Measurements from ENCODE around the gene IQCN.

The IQCN gene

DNA sequence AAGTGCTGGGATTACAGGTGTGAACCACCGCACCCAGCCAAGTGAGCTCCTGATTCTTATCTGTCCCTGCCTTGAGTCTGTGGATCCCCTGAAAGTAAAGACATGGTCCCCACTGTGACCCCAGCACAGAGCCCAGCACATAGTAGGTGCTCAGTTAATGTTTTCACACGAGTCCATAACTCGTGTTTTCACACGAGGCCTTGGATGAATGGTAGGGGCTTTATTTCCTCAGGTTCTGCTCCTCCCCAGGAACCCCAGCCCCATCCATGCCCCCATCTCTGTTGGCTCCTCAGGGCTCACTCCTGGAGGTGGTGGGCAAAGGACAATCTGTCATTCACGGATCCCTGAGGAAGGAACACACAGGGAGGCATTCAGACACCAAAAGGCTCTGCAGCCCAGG, 24.4 kb downstream of the IQCN start:
- Histone ChIP-seq H2AFZ (ENCODE audit: low read length) (no peak overlapping the region), H3K18ac (ENCODE audit: low read length) (no peak overlapping the region), H3K4me1 (ENCODE audit: control insufficient read depth in 2 of 2, insufficient read depth in 1 of 2, low read depth in 1 of 2, low read length in 2 of 2) (no peaks in the 10 kb centered on the region), H4K91ac (ENCODE audit: low read depth, low read length, poor library complexity) (no peak overlapping the region), H3K27ac (replicated peaks; ENCODE audit: low read length) (no peak overlapping the region), H2BK120ac (ENCODE audit: low read depth, low read length) (no peak overlapping the region), H3K4me2 (ENCODE audit: insufficient read depth, low read length, poor library complexity, severe bottlenecking) (no peak overlapping the region), H2BK5ac (ENCODE audit: low read length) (no peak overlapping the region), H3K9ac (ENCODE audit: low read depth, low read length, poor library complexity) (no peak overlapping the region), H3K27me3 (ENCODE audit: control insufficient read depth in 3 of 3, insufficient read depth in 3 of 3, low read depth in 1 of 3, low read length in 3 of 3) (peaks cover 0 to 11% (median 10%) of the 10 kb centered on the region in 3 experiments), H3K36me3 (replicated peaks in 1 of 2; ENCODE audit: control insufficient read depth in 2 of 2, insufficient read depth in 2 of 2, low read length in 2 of 2) (no peaks in the 10 kb centered on the region), H2BK12ac (ENCODE audit: low read length) (no peak overlapping the region), H3K4ac (ENCODE audit: low read length) (no peak overlapping the region), H2AK5ac (ENCODE audit: low read depth, low read length) (no peak overlapping the region), H2BK15ac (ENCODE audit: low read length) (no peak overlapping the region), H3K79me1 (ENCODE audit: low read depth, low read length) (no peaks in the 10 kb centered on the region), H3K14ac (ENCODE audit: low read length) (no peak overlapping the region), H3K4me3 (ENCODE audit: low read length in 2 of 2) (peak overlapping the region in 1 of 2 donors; percentile 46), H4K8ac (ENCODE audit: low read depth, low read length) (no peak overlapping the region), H3K9me3 (replicated peaks in 1 of 2; ENCODE audit: control insufficient read depth in 2 of 2, insufficient read depth in 1 of 2, low read depth in 1 of 2, low read length in 2 of 2) (no peaks in the 10 kb centered on the region), H3K23ac (ENCODE audit: low read depth, low read length, poor library complexity) (no peak overlapping the region)
- DNase-seq (ENCODE audit: low spot score), result no peak
- no CpG with 5 or more reads among the region's 5 CpGs for WGBS, 2 donors (ENCODE audit: extremely low coverage in 2 of 2, insufficient read length in 2 of 2, insufficient replicate concordance in 1 of 2)

- Histone ChIP-seq H3K36me3 (replicated peaks in 1 of 2; ENCODE audit: control insufficient read depth in 2 of 2, insufficient read depth in 2 of 2, low read length in 2 of 2) (no peaks in the 10 kb centered on the region), H3K79me1 (ENCODE audit: low read depth, low read length) (no peaks in the 10 kb centered on the region), H3K18ac (ENCODE audit: low read length) (no peak overlapping the region), H3K27ac (replicated peaks; ENCODE audit: low read length) (no peak overlapping the region), H3K27me3 (ENCODE audit: control insufficient read depth in 3 of 3, insufficient read depth in 3 of 3, low read depth in 1 of 3, low read length in 3 of 3) (peaks cover 0 to 12% (median 2%) of the 10 kb centered on the region in 3 experiments), H4K8ac (ENCODE audit: low read depth, low read length) (no peak overlapping the region), H2BK5ac (ENCODE audit: low read length) (no peak overlapping the region), H3K4me1 (ENCODE audit: control insufficient read depth in 2 of 2, insufficient read depth in 1 of 2, low read depth in 1 of 2, low read length in 2 of 2) (no peaks in the 10 kb centered on the region), H2BK15ac (ENCODE audit: low read length) (no peak overlapping the region), H2BK12ac (ENCODE audit: low read length) (no peak overlapping the region), H2BK120ac (ENCODE audit: low read depth, low read length) (no peak overlapping the region), H2AFZ (ENCODE audit: low read length) (no peak overlapping the region), H3K4ac (ENCODE audit: low read length) (no peak overlapping the region), H3K4me2 (ENCODE audit: insufficient read depth, low read length, poor library complexity, severe bottlenecking) (no peak overlapping the region), H3K9me3 (replicated peaks in 1 of 2; ENCODE audit: control insufficient read depth in 2 of 2, insufficient read depth in 1 of 2, low read depth in 1 of 2, low read length in 2 of 2) (no peaks in the 10 kb centered on the region), H3K9ac (ENCODE audit: low read depth, low read length, poor library complexity) (no peak overlapping the region), H3K4me3 (ENCODE audit: low read length in 2 of 2) (no peak overlapping the region), H3K14ac (ENCODE audit: low read length) (peak overlapping the region; percentile 38), H3K23ac (ENCODE audit: low read depth, low read length, poor library complexity) (no peak overlapping the region), H2AK5ac (ENCODE audit: low read depth, low read length) (no peak overlapping the region), H4K91ac (ENCODE audit: low read depth, low read length, poor library complexity) (no peak overlapping the region)
- WGBS, 2 donors (ENCODE audit: extremely low coverage in 2 of 2, insufficient read length in 2 of 2, insufficient replicate concordance in 1 of 2), result no CpG with 5 or more reads among the region's 7 CpGs
- no peak for DNase-seq (ENCODE audit: low spot score)
Observed at GRCh38 chr19:18245297-18245696, 29.0 kb downstream of the IQCN start.

DNA sequence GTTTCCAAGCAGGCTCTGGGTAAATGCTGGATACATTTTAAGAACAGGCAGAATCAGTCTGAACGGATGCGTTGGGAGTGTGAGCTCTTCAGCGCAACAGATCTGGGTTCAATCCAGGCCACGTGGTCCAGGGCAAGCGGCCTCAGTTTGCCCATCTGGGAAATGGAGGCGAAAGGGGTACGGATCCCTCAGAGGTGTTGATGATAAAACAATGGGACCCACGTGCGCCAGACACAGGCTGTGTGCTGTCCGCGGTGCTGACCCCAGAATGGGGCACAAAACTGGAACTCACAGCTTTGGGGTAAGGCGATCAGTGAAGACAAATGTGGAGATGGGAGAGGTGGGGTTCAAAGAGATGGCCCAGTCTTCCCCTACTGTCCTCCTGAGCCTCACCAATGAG, 34.9 kb downstream of the IQCN start:
- Histone ChIP-seq H4K91ac (ENCODE audit: low read depth, low read length, poor library complexity) (no peak overlapping the region), H2AK5ac (ENCODE audit: low read depth, low read length) (no peak overlapping the region), H3K9ac (ENCODE audit: low read depth, low read length, poor library complexity) (no peak overlapping the region), H3K23ac (ENCODE audit: low read depth, low read length, poor library complexity) (no peak overlapping the region), H2BK12ac (ENCODE audit: low read length) (no peak overlapping the region), H3K36me3 (replicated peaks in 1 of 2; ENCODE audit: control insufficient read depth in 2 of 2, insufficient read depth in 2 of 2, low read length in 2 of 2) (no peaks in the 10 kb centered on the region), H3K4me3 (ENCODE audit: low read length in 2 of 2) (no peak overlapping the region), H2BK5ac (ENCODE audit: low read length) (no peak overlapping the region), H3K9me3 (replicated peaks in 1 of 2; ENCODE audit: control insufficient read depth in 2 of 2, insufficient read depth in 1 of 2, low read depth in 1 of 2, low read length in 2 of 2) (no peaks in the 10 kb centered on the region), H2AFZ (ENCODE audit: low read length) (no peak overlapping the region), H3K79me1 (ENCODE audit: low read depth, low read length) (no peaks in the 10 kb centered on the region), H3K27ac (replicated peaks; ENCODE audit: low read length) (no peak overlapping the region), H3K18ac (ENCODE audit: low read length) (no peak overlapping the region), H3K4me2 (ENCODE audit: insufficient read depth, low read length, poor library complexity, severe bottlenecking) (no peak overlapping the region), H3K27me3 (ENCODE audit: control insufficient read depth in 3 of 3, insufficient read depth in 3 of 3, low read depth in 1 of 3, low read length in 3 of 3) (peaks cover 0 to 15% (median 5%) of the 10 kb centered on the region in 3 experiments), H3K4me1 (ENCODE audit: control insufficient read depth in 2 of 2, insufficient read depth in 1 of 2, low read depth in 1 of 2, low read length in 2 of 2) (no peaks in the 10 kb centered on the region), H3K14ac (ENCODE audit: low read length) (no peak overlapping the region), H4K8ac (ENCODE audit: low read depth, low read length) (no peak overlapping the region), H3K4ac (ENCODE audit: low read length) (no peak overlapping the region), H2BK15ac (ENCODE audit: low read length) (no peak overlapping the region), H2BK120ac (ENCODE audit: low read depth, low read length) (no peak overlapping the region)
- no CpG with 5 or more reads among the region's 12 CpGs for WGBS, 2 donors (ENCODE audit: extremely low coverage in 2 of 2, insufficient read length in 2 of 2, insufficient replicate concordance in 1 of 2)
- no peak for DNase-seq (ENCODE audit: low spot score)

GRCh38 chr19:18234194-18234593, 40.1 kb downstream of the IQCN start:
- H4K91ac ChIP-seq (ENCODE audit: low read depth, low read length, poor library complexity), result no peak overlapping the region
- no peak overlapping the region for H3K27ac ChIP-seq (replicated peaks; ENCODE audit: low read length)
- no peak for DNase-seq (ENCODE audit: low spot score)
- no peak overlapping the region for H2AK5ac ChIP-seq (ENCODE audit: low read depth, low read length)
- H3K4me2 ChIP-seq (ENCODE audit: insufficient read depth, low read length, poor library complexity, severe bottlenecking), result no peak overlapping the region
- no peak overlapping the region for H2AFZ ChIP-seq (ENCODE audit: low read length)
- no peak overlapping the region for H3K4ac ChIP-seq (ENCODE audit: low read length)
- H3K4me1 ChIP-seq (ENCODE audit: control insufficient read depth in 2 of 2, insufficient read depth in 1 of 2, low read depth in 1 of 2, low read length in 2 of 2), result peaks cover 4 to 6% of the 10 kb centered on the region in 2 donors
- H3K4me3 ChIP-seq (ENCODE audit: low read length in 2 of 2), result no peak overlapping the region
- H2BK5ac ChIP-seq (ENCODE audit: low read length), result no peak overlapping the region
- H3K18ac ChIP-seq (ENCODE audit: low read length), result no peak overlapping the region
- no peaks in the 10 kb centered on the region for H3K36me3 ChIP-seq (replicated peaks in 1 of 2; ENCODE audit: control insufficient read depth in 2 of 2, insufficient read depth in 2 of 2, low read length in 2 of 2)
- H3K79me1 ChIP-seq (ENCODE audit: low read depth, low read length), result peaks cover 3% of the 10 kb centered on the region
- H3K23ac ChIP-seq (ENCODE audit: low read depth, low read length, poor library complexity), result no peak overlapping the region
- no CpG with 5 or more reads among the region's 6 CpGs for WGBS, 2 donors (ENCODE audit: extremely low coverage in 2 of 2, insufficient read length in 2 of 2, insufficient replicate concordance in 1 of 2)
- H3K14ac ChIP-seq (ENCODE audit: low read length), result no peak overlapping the region
- peaks cover 0 to 17% (median 9%) of the 10 kb centered on the region in 3 experiments for H3K27me3 ChIP-seq (ENCODE audit: control insufficient read depth in 3 of 3, insufficient read depth in 3 of 3, low read depth in 1 of 3, low read length in 3 of 3)
- H2BK120ac ChIP-seq (ENCODE audit: low read depth, low read length), result no peak overlapping the region
- H4K8ac ChIP-seq (ENCODE audit: low read depth, low read length), result no peak overlapping the region
- no peak overlapping the region for H3K9ac ChIP-seq (ENCODE audit: low read depth, low read length, poor library complexity)
- H3K9me3 ChIP-seq (replicated peaks in 1 of 2; ENCODE audit: control insufficient read depth in 2 of 2, insufficient read depth in 1 of 2, low read depth in 1 of 2, low read length in 2 of 2), result peaks cover 0 to 4% of the 10 kb centered on the region in 2 donors
- H2BK15ac ChIP-seq (ENCODE audit: low read length), result no peak overlapping the region
- H2BK12ac ChIP-seq (ENCODE audit: low read length), result no peak overlapping the region

Measured in neuronal stem cell (in vitro differentiated cells).